Caco-2 (cell line): Measurements from ENCODE around the gene SNX4. TPM values are rescaled to one million over a fixed set of nuclear protein-coding genes. Genes with fewer than 3 reads are reported as not detected.
A peak's percentile ranks its signal among the peaks of the same experiment; 100 is the strongest.

Experiments
- BruUV-seq: library from RNA; stranded (reverse); fragments of 400-500 nt; replicated peaks from 2 replicates; lab custom pipeline; 2021; lab: Mats Ljungman, UMichigan
- CTCF ChIA-PET: fragments of 300-600 bp; sonication (Branson Sonifier 250); formaldehyde crosslinking; loops from one replicate; lab custom pipeline; 2022; ENCODE audit warnings: antibody characterized with exemption; lab: Charles Lee
- POLR2A ChIA-PET: fragments of 300-600 bp; sonication (Branson Sonifier 250); formaldehyde crosslinking; loops from one replicate; lab custom pipeline; 2022; ENCODE audit warnings: antibody characterized with exemption; lab: Charles Lee
- DNase-seq, 2 experiments: peaks; one replicate each; pipeline versions ENCODE4 v3.0.0 to v3.0.0-alpha.2; 2020 to 2022
- H3K27me3 ChIP-seq: replicated peaks from 2 replicates; pipeline ENCODE4 v1.6.0; 2011; ENCODE audit warnings: low read length; ENCODE audit not compliant: control insufficient read depth, insufficient read depth
- H3K36me3 ChIP-seq: 2 replicates; pipeline ENCODE4 v1.5.1; 2011; ENCODE audit warnings: low read length; ENCODE audit not compliant: control insufficient read depth, insufficient read depth
- H3K4me1 ChIP-seq: fragments of 250-450 bp; sonication (Bioruptor Pico); 2 replicates; pipeline ENCODE4 v1.5.1; 2020; ENCODE audit warnings: mild to moderate bottlenecking
- H3K4me3 ChIP-seq: 2 replicates; pipeline ENCODE4 v1.5.1; 2011; ENCODE audit warnings: low read depth, mild to moderate bottlenecking, control low read depth, low read length
- H3K9me3 ChIP-seq: fragments of 250-450 bp; sonication (Bioruptor Pico); 2 replicates; pipeline ENCODE4 v1.5.1; 2020; ENCODE audit warnings: mild to moderate bottlenecking, moderate library complexity
- H3K27ac Mint-ChIP-seq: one replicate; pipeline ENCODE4 v1.8.0; 2022; ENCODE audit warnings: mixed read lengths; ENCODE audit not compliant: unreplicated experiment
- H3K27me3 Mint-ChIP-seq: one replicate; pipeline ENCODE4 v1.8.0; 2022; ENCODE audit warnings: mixed read lengths; ENCODE audit not compliant: insufficient read depth, unreplicated experiment
- H3K36me3 Mint-ChIP-seq: one replicate; pipeline ENCODE4 v1.8.0; 2022; ENCODE audit warnings: mild to moderate bottlenecking, mixed read lengths; ENCODE audit not compliant: insufficient read depth, unreplicated experiment
- H3K4me1 Mint-ChIP-seq: one replicate; pipeline ENCODE4 v1.8.0; 2022; ENCODE audit warnings: low read depth, mixed read lengths; ENCODE audit not compliant: unreplicated experiment
- H3K4me3 Mint-ChIP-seq: one replicate; pipeline ENCODE4 v1.8.0; 2022; ENCODE audit warnings: mild to moderate bottlenecking, moderate library complexity, mixed read lengths; ENCODE audit not compliant: unreplicated experiment
- H3K9me3 Mint-ChIP-seq: one replicate; pipeline ENCODE4 v1.8.0; 2022; ENCODE audit warnings: mixed read lengths; ENCODE audit not compliant: unreplicated experiment
- CTCF ChIP-seq, 2 experiments: fragments of 200-600 bp in 1 of 2; IDR thresholded peaks; 1 replicate in 1 of 2; 2 replicates in 1 of 2; pipeline versions ENCODE4 v1.5.1 to v1.8.0; 2011 to 2022; ENCODE audit warnings: antibody characterized with exemption in 1 of 2, control low read depth in 1 of 2, inconsistent platforms in 1 of 2, low read depth in 1 of 2, low read length in 1 of 2, mild to moderate bottlenecking in 1 of 2, moderate library complexity in 1 of 2; ENCODE audit not compliant: insufficient read depth in 1 of 2, severe bottlenecking in 1 of 2, unreplicated experiment in 1 of 2
- intact Hi-C: fragments of 100-400 bp; cut with micrococcal nuclease; formaldehyde crosslinking; loops from one replicate; pipeline ENCODE4 v1.10.0; 2022; ENCODE audit not compliant: unreplicated experiment
- total RNA-seq: library from RNA; stranded (reverse); gene quantifications from 2 replicates; pipeline ENCODE4 v1.2.3, GENCODE V29; 2022

SNX4 gene
- total RNA-seq, 1 experiment from 2014 or later, result 59.0 TPM

GRCh38 chr3:125442506-125442905 lies 77.5 kb downstream of the SNX4 start:
- peaks cover 19% of the 10 kb centered on the region for H3K4me1 Mint-ChIP-seq
- H3K27me3 ChIP-seq, result no peaks in the 10 kb centered on the region
- no peak for TF ChIP-seq CTCF (IDR thresholded peaks at IDR 0.05; ENCODE audit: insufficient read depth in 1 of 2, low read depth in 1 of 2, low read length in 1 of 2, severe bottlenecking in 1 of 2, unreplicated experiment in 1 of 2)
- CTCF ChIA-PET, result no interaction called here
- H3K27ac Mint-ChIP-seq, result no peak overlapping the region
- intact Hi-C loops, result loop anchor here (5.0 to 10.0 kb wide), 2 partner anchors 65 to 142 kb away; partner anchors contain the start of gene ZNF148
- no peak for DNase-seq
- no peaks in the 10 kb centered on the region for H3K27me3 Mint-ChIP-seq
- no peak overlapping the region for H3K4me3 Mint-ChIP-seq
- H3K4me1 ChIP-seq, result peaks cover 33% of the 10 kb centered on the region
- no peaks in the 10 kb centered on the region; the same call in 1 of the 2 replicates for H3K36me3 ChIP-seq
- no peak overlapping the region for H3K4me3 ChIP-seq
- POLR2A ChIA-PET, result no interaction called here
- H3K9me3 ChIP-seq, result no peaks in the 10 kb centered on the region
- peaks cover 19% of the 10 kb centered on the region for H3K36me3 Mint-ChIP-seq
- H3K9me3 Mint-ChIP-seq, result no peaks in the 10 kb centered on the region
- BruUV-seq, result no TSS peak

GRCh38 chr3:125440970-125441369 lies 79.0 kb downstream of the SNX4 start:
- H3K9me3 ChIP-seq, result no peaks in the 10 kb centered on the region
- H3K4me1 ChIP-seq, result peaks cover 33% of the 10 kb centered on the region
- no peaks in the 10 kb centered on the region for H3K27me3 Mint-ChIP-seq
- H3K4me3 Mint-ChIP-seq, result no peak overlapping the region
- H3K4me1 Mint-ChIP-seq, result peaks cover 20% of the 10 kb centered on the region
- peaks cover 7% of the 10 kb centered on the region for H3K36me3 Mint-ChIP-seq
- no peak overlapping the region for H3K4me3 ChIP-seq
- H3K36me3 ChIP-seq, result no peaks in the 10 kb centered on the region; the same call in 1 of the 2 replicates
- no peaks in the 10 kb centered on the region for H3K9me3 Mint-ChIP-seq
- BruUV-seq, result no TSS peak
- intact Hi-C loops, result loop anchor here (5.0 to 10.0 kb wide), 2 partner anchors 64 to 144 kb away; partner anchors contain the start of gene ZNF148
- H3K27me3 ChIP-seq, result no peaks in the 10 kb centered on the region
- H3K27ac Mint-ChIP-seq, result peak overlapping the region; percentile 78
- no peak for TF ChIP-seq CTCF (IDR thresholded peaks at IDR 0.05; ENCODE audit: insufficient read depth in 1 of 2, low read depth in 1 of 2, low read length in 1 of 2, severe bottlenecking in 1 of 2, unreplicated experiment in 1 of 2)
- no peak for DNase-seq
- ChIA-PET CTCF (interaction anchor here (1.3 to 1.9 kb wide), 2 partner anchors 13 to 42 kb away, joined by 5 to 6 read pairs; no protein-coding TSS in a partner anchor), POLR2A (interaction anchor here (1.5 kb wide), 1 partner anchor 155 kb away, joined by 14 read pairs; no protein-coding TSS in a partner anchor)

- peaks cover 33% of the 10 kb centered on the region for H3K4me1 ChIP-seq
- intact Hi-C loops, result loop anchor here (5.0 to 10.0 kb wide), 2 partner anchors 63 to 144 kb away; partner anchors contain the start of gene ZNF148
Measured at GRCh38 chr3:125440559-125440955, 79.4 kb downstream of the SNX4 start.

More at GRCh38 chr3:125440559-125440955, 79.4 kb downstream of the SNX4 start:
- peaks cover 20% of the 10 kb centered on the region for H3K4me1 Mint-ChIP-seq
- H3K36me3 ChIP-seq, result no peaks in the 10 kb centered on the region; the same call in 1 of the 2 replicates
- no peak overlapping the region for H3K4me3 ChIP-seq
- ChIA-PET POLR2A (interaction anchor here (0.5 to 1.5 kb wide), 3 partner anchors 66 to 155 kb away, joined by 4 to 14 read pairs (median 5); no protein-coding TSS in a partner anchor), CTCF (interaction anchor here (0.7 to 1.9 kb wide), 4 partner anchors 12 to 445 kb away, joined by 3 to 6 read pairs (median 4); no protein-coding TSS in a partner anchor)
- DNase-seq, result peak; percentile 68 to 82
- H3K27me3 ChIP-seq, result no peaks in the 10 kb centered on the region
- peak overlapping the region; percentile 78 for H3K27ac Mint-ChIP-seq
- H3K36me3 Mint-ChIP-seq, result peaks cover 6% of the 10 kb centered on the region
- H3K9me3 ChIP-seq, result no peaks in the 10 kb centered on the region
- H3K4me3 Mint-ChIP-seq, result peak overlapping the region; percentile 18
- H3K9me3 Mint-ChIP-seq, result no peaks in the 10 kb centered on the region
- no peak for TF ChIP-seq CTCF (IDR thresholded peaks at IDR 0.05; ENCODE audit: insufficient read depth in 1 of 2, low read depth in 1 of 2, low read length in 1 of 2, severe bottlenecking in 1 of 2, unreplicated experiment in 1 of 2)
- H3K27me3 Mint-ChIP-seq, result no peaks in the 10 kb centered on the region
- BruUV-seq, result no TSS peak
